AG08396 (cell line): ENCODE data around the gene KDM2A.

Source experiments
- DNase-seq: peaks from one replicate; pipeline ENCODE4 v3.0.0; 2012; ENCODE audit warnings: low spot score, mixed read lengths

The KDM2A gene

GRCh38 chr11:67118801-67119584 lies at the start of gene KDM2A:
TSS of gene KDM2A (plus strand) at chr11:67119263. CDS start at chr11:67121317, 2,054 bp downstream.
- DNase-seq = peak; percentile 100

GRCh38 chr11:67071420-67072284 lies 47.4 kb upstream of the KDM2A start:
- DNase-seq = peak; percentile 86

- no peak for DNase-seq
These were observed 46.8 kb upstream of the KDM2A start for GRCh38 chr11:67072295-67072694.

GRCh38 chr11:67073908-67074307 lies 45.2 kb upstream of the KDM2A start:
- no peak for DNase-seq

GRCh38 chr11:67076202-67076601 lies 42.9 kb upstream of the KDM2A start:
- DNase-seq = no peak

- DNase-seq = no peak
These were observed 39.9 kb upstream of the KDM2A start for GRCh38 chr11:67079065-67079705.

- DNase-seq = no peak
These were observed 36.8 kb upstream of the KDM2A start for GRCh38 chr11:67082071-67082791.

- no peak for DNase-seq
These were observed 35.2 kb upstream of the KDM2A start for GRCh38 chr11:67083786-67084366.

- no peak for DNase-seq
These were observed 33.4 kb upstream of the KDM2A start for GRCh38 chr11:67085617-67086016.

- DNase-seq = no peak
These were observed 28.3 kb upstream of the KDM2A start for GRCh38 chr11:67090717-67091116.

GRCh38 chr11:67095214-67095507 lies 23.9 kb upstream of the KDM2A start:
- DNase-seq = no peak

GRCh38 chr11:67098799-67099429 lies 20.1 kb upstream of the KDM2A start:
- DNase-seq = no peak

- DNase-seq = no peak
These were observed 19.2 kb upstream of the KDM2A start for GRCh38 chr11:67099831-67100324.

GRCh38 chr11:67102664-67103063 lies 16.4 kb upstream of the KDM2A start:
- DNase-seq = no peak

GRCh38 chr11:67105964-67106363 lies 13.1 kb upstream of the KDM2A start:
- no peak for DNase-seq

GRCh38 chr11:67111261-67111660 lies 7.8 kb upstream of the KDM2A start:
- no peak for DNase-seq

- no peak for DNase-seq
These were observed 5.8 kb upstream of the KDM2A start for GRCh38 chr11:67113231-67113721.

- DNase-seq = no peak
These were observed 4.7 kb upstream of the KDM2A start for GRCh38 chr11:67114275-67114896.

- DNase-seq = no peak
These were observed 2.3 kb upstream of the KDM2A start for GRCh38 chr11:67116758-67117105.

- DNase-seq = no peak
These were observed 1.9 kb upstream of the KDM2A start for GRCh38 chr11:67117176-67117575.
